GM12801 (cell line): ENCODE measurements around the gene PTGIR.

Source experiments
- TF ChIP-seq, protein P1 (sequence below): IDR thresholded peaks from one replicate; pipeline ENCODE4 v1.5.1; 2011; ENCODE audit warnings: control low read depth; ENCODE audit not compliant: insufficient read length; ENCODE audit errors: extremely low read depth

The PTGIR gene

DNA sequence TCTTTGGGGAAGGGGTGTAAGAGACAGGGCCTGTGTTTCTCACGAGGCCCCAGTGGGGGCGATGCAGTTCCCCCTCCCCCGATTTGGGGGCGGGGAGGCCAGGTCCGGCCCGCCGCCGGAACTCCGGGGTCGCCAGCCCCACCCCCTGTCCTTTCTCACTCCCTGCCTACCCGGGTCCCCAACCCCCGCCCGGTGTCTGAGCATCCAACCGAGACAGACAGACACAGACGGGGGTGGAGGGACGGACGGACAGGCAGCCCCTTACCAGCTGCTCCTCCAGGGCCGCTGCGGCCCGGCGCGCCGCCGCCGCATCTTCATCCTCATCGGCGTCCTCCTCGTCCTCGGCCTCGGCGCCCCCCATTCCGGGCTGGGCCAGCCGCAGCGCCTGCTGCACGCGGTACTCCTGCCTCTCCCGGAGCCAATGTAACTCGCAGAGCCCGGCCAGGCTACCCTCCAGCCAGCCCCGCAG, 35.7 kb upstream of the PTGIR start:
- TF ChIP-seq, protein P1, sequence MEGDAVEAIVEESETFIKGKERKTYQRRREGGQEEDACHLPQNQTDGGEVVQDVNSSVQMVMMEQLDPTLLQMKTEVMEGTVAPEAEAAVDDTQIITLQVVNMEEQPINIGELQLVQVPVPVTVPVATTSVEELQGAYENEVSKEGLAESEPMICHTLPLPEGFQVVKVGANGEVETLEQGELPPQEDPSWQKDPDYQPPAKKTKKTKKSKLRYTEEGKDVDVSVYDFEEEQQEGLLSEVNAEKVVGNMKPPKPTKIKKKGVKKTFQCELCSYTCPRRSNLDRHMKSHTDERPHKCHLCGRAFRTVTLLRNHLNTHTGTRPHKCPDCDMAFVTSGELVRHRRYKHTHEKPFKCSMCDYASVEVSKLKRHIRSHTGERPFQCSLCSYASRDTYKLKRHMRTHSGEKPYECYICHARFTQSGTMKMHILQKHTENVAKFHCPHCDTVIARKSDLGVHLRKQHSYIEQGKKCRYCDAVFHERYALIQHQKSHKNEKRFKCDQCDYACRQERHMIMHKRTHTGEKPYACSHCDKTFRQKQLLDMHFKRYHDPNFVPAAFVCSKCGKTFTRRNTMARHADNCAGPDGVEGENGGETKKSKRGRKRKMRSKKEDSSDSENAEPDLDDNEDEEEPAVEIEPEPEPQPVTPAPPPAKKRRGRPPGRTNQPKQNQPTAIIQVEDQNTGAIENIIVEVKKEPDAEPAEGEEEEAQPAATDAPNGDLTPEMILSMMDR, result no peak

DNA sequence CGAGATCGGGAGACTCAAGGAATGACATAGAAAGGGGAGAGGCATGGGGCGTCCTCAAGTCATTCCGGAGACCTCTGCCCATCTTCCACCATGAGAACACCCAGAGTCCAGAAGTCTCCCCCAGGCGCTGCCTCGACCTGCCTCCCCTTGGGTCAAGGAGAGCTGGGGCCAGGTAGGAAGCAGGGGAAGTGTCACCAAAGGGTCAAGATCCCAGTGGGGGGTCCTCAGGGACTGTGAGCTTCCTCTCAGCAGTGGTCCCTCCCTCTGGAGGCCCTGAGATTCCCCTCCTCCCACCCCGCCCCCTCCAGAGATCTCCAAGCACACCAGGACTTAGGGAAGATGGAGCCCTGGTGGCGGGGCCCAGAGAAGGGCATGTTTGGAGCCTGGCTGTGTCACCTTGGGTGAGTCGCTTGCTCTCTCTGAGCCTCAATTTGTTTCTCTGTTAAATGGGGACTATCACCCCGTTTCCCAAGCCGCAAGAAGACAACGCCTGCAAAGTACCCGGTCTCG, 35.2 kb upstream of the PTGIR start:
- TF ChIP-seq, protein P1, result no peak

DNA sequence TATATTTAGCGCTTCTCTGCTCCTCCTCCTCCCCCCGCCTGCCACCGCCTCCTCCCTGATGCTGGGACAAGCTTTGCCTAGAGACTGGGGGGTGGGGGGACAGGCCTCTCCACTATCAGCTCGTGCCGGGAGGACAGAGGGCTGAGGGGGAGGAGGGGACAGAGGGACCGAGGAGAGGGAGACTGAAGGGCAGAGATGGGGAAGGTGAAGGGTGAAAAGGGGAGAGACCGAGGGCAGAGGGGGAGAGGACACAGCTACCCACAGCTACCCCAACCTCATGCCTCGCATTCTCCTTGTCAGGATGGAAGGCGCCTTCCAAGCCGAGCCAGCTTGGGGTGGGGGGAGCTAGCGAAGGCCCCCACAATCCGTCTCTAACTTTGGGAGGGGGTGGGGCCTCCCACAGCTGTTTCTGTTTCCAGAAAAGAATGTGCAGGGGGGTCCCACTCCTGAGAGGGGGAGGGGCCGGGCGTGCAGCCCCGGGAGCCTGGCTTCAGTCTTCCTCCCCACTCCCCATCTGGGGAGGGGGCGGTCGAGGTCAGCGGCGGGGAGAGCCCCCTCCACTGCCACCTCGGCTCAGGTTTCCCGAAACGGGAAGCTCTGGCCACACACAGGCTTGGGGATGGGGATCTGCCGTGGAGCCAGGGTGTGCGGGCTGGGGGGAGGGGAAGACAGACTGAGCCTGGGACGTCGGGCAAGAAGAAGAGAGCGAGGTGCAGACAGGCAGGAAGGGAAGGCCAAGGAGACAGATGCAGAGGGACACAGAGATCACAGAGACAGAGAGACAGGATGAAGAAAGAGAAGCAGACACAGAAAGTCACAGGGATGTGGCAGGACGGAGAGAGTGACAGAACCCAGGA, 34.5 kb upstream of the PTGIR start:
- TF ChIP-seq, protein P1, result no peak

DNA sequence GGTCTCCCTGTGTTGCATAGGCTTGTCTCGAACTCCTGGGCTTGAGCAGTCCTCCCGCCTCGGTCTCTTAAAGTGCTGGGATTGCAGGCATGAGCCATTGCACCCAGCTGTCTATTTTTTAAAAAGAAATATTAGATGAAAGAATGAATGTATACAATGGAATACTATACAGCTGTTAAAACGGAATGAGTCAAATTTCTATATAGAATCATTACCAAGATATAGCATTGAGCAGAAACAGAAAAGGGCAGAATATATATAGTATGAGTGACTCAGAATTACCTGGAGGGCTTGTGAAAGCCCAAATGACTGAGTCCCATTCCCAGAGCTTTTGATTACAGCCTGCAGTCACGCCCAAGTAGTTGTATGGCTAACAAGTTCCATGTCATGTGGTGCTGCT, 31.7 kb upstream of the PTGIR start:
- TF ChIP-seq, protein P1, result no peak

DNA sequence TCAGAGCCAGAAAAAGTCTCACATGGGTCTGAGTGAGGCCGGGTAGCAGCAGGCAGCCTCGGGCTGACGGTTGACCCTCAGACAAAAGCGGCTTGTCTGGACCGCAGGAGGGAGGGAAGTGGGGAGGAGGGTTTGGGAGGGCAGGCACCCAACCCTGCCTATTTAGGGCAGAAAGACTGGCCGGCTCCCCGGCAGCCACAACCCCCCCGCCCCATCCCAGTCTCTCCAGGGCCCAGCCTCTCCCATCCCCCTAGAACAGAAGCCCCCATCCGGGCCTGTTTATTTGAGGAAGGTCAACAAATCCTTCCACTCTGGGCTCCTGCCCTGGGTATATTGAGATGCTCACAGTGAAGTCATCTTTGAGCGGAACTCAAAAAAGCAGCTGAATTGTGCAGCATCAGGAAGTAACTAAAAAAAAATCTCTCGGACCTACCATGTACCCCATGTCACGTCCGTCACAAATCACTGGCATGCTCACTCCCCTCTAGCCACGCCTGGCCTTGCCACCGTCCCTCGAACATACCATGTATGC, 29.8 kb upstream of the PTGIR start:
- TF ChIP-seq, protein P1, result no peak

DNA sequence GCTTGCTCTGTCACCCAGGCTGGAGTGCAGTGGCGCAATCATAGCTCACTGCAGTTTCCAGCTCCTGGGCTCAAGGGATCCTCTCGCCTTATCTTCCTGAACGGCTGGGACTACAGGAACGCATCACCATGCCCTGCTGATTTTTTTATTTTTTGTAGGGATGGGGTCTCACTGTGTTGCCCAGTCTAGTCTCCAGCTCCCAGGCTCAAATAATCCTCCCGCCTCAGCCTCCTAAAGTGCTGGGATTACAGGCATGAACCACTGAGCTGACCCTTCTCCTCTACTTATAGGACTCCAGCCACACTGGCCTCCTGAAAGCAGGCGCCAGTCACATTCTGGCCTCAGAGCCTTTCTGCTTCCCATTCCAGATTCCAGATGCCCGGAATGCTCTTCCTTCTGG, 25.6 kb upstream of the PTGIR start:
- TF ChIP-seq, protein P1, result no peak
